GM18511 (cell line): ENCODE measurements around the gene BANP.
"Not testable (repeated sequence)": the region's sequence is repeated elsewhere in the genome, so short reads cannot be mapped to it uniquely, and the experiment has no call there.

ENCODE experiments used
- ATAC-seq: cut with Tn5 transposase; IDR thresholded peaks from one replicate; pipeline ENCODE4 v1.9.1; 2021; ENCODE audit warnings: mild to moderate bottlenecking, moderate library complexity; ENCODE audit not compliant: unreplicated experiment

The BANP gene

GRCh38 chr16:87990254-87990653 is 39.0 kb downstream of the BANP start:
- not testable (repeated sequence) for ATAC-seq

DNA sequence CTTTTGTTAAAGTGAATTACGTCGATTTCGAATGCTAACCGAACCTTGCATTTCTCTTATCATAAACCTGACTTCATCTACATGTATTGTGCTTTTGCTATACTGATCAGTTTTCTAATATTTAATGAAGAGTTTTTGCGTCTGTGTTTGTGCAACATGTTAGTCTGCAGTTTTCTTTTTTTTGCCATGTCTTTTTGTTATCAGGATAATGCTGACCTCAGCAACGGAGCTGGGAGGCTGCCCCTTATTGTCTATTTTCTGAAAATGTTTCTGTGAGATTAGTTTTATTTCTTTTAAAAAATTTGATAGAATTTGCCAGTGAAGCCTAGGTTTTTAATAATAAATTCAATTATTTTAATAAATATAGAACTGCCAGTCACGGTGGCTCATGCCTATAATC is 40.9 kb downstream of the BANP start:
- ATAC-seq, result not testable (repeated sequence)

GRCh38 chr16:87993901-87994300 is 42.7 kb downstream of the BANP start:
- ATAC-seq, result no peak

- no peak for ATAC-seq
These were observed 44.4 kb downstream of the BANP start for GRCh38 chr16:87995644-87996043.

GRCh38 chr16:87996962-87997880 is 46.0 kb downstream of the BANP start:
- ATAC-seq, result no peak

GRCh38 chr16:87998184-87998793 is 47.1 kb downstream of the BANP start:
- ATAC-seq, result not testable (repeated sequence)

DNA sequence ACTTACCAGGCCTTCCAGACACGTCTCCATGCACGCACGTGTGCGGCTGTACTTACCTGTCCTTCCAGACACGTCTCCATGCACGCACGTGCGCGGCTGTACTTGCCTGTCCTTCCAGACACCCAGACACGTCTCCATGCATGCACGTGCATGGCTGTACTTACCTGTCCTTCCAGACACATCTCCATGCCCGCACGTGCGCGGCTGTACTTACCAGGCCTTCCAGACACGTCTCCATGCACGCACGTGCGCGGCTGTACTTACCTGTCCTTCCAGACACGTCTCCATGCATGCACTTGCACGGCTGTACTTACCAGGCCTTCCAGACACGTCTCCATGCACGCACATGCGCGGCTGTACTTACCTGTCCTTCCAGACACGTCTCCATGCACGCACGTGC is 47.8 kb downstream of the BANP start:
- not testable (repeated sequence) for ATAC-seq

- ATAC-seq, result no peak
These were observed 51.0 kb downstream of the BANP start for GRCh38 chr16:88002211-88002610.

DNA sequence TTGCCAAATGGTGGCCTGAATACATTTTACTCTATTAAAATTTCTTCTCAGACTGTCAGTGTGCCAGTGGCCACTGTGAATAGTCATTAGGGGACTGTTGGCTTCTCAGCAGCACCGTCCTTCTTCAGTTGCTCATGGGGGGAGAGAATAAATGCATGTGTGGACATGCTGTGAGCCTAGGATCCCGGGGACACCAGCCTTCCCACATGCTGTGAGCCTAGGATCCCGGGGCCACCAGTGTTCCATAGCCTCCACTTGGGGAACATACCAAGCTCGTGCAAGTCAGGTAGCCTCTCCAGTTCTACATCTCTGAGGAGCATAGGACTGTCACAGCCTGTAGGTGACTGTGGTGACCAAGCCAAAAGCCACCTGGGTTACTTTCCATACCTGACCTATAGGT is 51.5 kb downstream of the BANP start:
- no peak for ATAC-seq

DNA sequence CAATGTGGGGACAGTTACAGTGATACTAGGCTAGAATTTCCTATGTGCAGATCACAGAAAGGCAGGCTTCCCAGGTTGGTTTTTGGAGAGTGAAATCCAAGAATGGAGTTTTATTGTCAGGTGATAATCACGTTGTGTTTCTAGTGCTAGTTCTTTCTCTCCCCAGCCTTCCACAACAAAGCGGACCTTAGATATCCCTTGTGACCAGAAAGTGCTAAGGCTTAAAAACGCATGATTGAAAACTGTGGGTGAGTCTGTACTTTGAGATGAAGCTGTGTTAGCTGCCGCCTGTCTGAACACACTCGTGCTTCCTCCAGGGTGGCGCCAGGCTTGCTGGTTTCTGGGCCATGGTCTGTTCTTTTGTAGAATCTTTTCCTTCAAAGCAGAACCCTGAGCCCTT is 52.1 kb downstream of the BANP start:
- ATAC-seq, result no peak

DNA sequence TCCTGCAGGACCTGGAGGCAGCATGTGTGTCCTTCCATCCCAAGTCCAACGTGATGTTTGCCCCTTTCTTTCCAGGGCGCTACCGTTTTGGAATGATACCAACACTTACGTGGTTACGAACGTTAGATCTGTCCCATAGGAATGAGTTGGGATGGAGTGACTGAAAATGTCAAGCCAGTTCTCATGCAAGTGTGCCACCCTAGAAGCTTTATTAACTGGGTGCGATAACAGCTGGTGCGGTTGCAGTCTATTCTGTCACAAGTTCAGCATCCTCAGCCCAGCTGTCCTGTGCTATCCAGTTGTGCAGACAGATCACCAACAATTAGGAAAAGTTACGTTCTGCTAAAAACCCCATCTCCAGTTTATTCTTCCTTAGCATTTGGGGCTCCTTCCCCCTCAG is 52.5 kb downstream of the BANP start:
- no peak for ATAC-seq

DNA sequence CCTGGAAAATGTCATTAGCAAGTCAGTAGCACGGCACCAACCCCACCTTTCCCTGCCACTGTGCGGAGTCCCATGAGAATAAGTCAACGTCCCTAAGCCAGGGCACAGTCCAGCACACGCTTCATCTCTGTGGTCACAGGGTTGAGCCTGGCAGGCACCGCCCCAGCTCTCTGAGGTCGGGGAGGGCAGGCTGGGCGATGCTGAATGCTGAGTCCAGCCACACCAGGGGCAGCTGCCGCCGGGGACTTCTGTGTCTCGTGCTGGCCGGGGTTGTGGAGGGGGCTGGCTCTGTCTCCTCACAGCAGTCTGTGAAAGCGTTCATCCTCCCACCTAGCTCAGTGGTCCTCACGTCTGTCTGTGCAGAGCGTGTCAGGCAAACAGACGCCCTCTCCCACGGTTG is 53.2 kb downstream of the BANP start:
- ATAC-seq, result no peak

GRCh38 chr16:88005181-88005581 is 53.9 kb downstream of the BANP start:
- ATAC-seq, result no peak

DNA sequence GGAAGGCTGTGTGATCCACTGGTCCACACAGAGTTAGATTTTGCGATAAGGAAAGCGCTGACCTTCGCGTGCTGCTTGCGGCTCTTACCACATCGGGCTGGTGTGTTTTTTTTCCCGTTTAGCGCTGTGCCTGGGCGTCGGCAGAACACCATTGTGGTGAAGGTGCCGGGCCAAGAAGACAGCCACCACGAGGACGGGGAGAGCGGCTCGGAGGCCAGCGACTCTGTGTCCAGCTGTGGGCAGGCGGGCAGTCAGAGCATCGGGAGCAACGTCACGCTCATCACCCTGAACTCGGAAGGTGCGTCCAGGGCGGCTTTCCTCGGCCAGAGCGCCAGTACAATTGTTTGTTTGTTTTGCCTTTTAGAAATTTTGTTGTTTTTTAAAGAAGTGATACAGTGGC is 54.7 kb downstream of the BANP start:
- no peak for ATAC-seq

DNA sequence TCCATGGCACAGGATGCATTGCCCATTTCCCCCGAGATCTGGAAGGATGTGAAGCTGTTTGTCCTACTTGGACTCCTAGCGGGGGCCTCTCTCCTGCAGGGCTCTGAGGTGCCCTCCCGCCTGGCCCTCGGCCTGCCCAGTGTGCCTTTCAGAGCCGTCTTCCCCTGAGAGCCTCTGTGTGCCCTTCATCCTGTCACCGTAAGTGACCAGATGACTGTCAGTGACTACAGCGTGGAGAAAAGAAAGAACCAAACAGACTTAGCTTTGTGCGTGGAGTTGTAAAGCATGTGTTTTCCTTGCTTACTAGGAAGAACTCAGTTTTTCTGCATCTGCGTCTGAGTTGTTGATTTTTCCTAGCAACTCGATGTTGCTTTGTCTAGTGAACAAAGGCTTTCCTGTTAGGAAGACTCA is 56.1 kb downstream of the BANP start:
- no peak for ATAC-seq

- no peak for ATAC-seq
These were observed 57.6 kb downstream of the BANP start for GRCh38 chr16:88008840-88009239.

GRCh38 chr16:88009563-88010342 is 58.5 kb downstream of the BANP start:
- no peak for ATAC-seq

GRCh38 chr16:88010343-88010967 is 59.2 kb downstream of the BANP start:
- no peak for ATAC-seq

DNA sequence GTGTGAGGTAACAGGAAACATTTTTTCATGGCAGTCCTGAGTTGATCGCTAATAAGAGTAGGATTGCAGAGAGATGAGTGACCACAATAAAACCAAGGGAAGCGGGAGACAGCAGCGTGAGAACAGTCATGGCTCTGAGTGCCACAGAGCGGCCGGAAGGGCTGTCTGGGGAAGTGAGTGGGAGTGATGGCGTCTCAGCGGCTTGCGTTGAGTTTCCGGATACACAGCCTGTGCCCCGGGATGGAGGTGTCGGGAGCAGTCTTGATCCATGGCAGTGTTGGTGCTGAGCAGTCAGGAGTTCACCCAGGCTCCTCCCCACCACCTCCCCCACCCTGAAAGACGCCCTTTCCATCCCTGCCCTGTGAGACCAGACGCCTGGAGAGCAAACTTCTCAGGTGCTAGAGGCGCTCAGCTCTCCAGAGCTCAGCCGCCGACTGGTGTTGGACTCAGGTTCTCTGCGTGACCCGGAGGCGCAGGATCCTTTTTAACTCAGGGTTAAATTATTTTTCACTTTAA is 59.8 kb downstream of the BANP start:
- ATAC-seq, result no peak

GRCh38 chr16:88012360-88012759 is 61.1 kb downstream of the BANP start:
- no peak for ATAC-seq

- ATAC-seq, result no peak
These were observed 61.9 kb downstream of the BANP start for GRCh38 chr16:88013091-88013609.
